ENCODE data around the gene CELF2.

DNA sequence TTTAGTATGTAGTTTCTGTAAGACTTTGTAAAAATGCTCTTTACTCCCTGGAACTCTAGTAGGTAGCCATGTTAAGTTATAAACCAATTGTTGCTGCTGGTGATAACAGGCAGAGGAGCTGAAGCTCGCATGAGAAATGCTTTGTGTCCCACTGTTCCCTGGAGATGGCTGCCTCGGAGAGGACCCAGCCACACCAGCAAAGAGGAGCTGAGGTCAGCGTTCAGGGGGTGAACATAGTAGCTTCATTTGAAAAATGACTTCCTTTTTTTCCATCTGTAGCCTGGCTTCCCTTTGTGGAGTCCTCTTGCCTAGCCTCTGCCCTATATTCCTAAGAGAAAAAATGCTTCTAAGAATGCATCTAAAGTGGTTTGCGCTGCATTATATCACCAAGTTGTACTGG is 20.3 kb downstream of the CELF2 start:
- TF ChIP-seq, protein P1, sequence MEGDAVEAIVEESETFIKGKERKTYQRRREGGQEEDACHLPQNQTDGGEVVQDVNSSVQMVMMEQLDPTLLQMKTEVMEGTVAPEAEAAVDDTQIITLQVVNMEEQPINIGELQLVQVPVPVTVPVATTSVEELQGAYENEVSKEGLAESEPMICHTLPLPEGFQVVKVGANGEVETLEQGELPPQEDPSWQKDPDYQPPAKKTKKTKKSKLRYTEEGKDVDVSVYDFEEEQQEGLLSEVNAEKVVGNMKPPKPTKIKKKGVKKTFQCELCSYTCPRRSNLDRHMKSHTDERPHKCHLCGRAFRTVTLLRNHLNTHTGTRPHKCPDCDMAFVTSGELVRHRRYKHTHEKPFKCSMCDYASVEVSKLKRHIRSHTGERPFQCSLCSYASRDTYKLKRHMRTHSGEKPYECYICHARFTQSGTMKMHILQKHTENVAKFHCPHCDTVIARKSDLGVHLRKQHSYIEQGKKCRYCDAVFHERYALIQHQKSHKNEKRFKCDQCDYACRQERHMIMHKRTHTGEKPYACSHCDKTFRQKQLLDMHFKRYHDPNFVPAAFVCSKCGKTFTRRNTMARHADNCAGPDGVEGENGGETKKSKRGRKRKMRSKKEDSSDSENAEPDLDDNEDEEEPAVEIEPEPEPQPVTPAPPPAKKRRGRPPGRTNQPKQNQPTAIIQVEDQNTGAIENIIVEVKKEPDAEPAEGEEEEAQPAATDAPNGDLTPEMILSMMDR (IDR thresholded peaks at IDR 0.05; ENCODE audit: low read depth, low read length, poor library complexity, severe bottlenecking) = no peak
- no peak for TF ChIP-seq EZH2phosphoT487 (IDR thresholded peaks at IDR 0.05; ENCODE audit: borderline replicate concordance, low read length)

Measured in DOHH2 (cell line).